ENCODE results near the gene PIGQ.

GRCh38 chr16:598823-599739 is 29.3 kb downstream of the PIGQ start:
- TF ChIP-seq CTCF (IDR thresholded peaks at IDR 0.05; ENCODE audit: low read depth, low read length), result no peak
- no peak for TF ChIP-seq EZH2phosphoT487 (IDR thresholded peaks at IDR 0.05; ENCODE audit: low read depth)
